Motor neuron (in vitro differentiated cells): ENCODE data around the gene TRIM29. TPM values are rescaled to one million over a fixed set of nuclear protein-coding genes. Genes with fewer than 3 reads are reported as not detected.
"Not testable (repeated sequence)": the region's sequence is repeated elsewhere in the genome, so short reads cannot be mapped to it uniquely, and the experiment has no call there.

Experiments
- ATAC-seq, 8 experiments: fragments of 200-7000 bp; cut with Tn5 transposase; replicated peaks in 6 of 8; 2 replicates each; pipeline ENCODE4 v1.8.0; 2021; ENCODE audit warnings: mild to moderate bottlenecking in 8 of 8, moderate library complexity in 8 of 8
- H3K27ac ChIP-seq, 2 donors: fragments of 250-450 bp; sonication (Bioruptor Pico); 2 replicates each; pipeline ENCODE4 v1.9.0; 2021; ENCODE audit warnings: antibody characterized with exemption in 2 of 2, mild to moderate bottlenecking in 2 of 2, moderate library complexity in 1 of 2
- H3K4me1 ChIP-seq, 2 donors: fragments of 250-450 bp; sonication (Bioruptor Pico); replicated peaks in 1 of 2; 2 replicates each; pipeline ENCODE4 v1.6.1; 2021; ENCODE audit warnings: antibody characterized with exemption in 2 of 2, mild to moderate bottlenecking in 2 of 2, moderate library complexity in 1 of 2
- H3K4me3 ChIP-seq, 5 donors: fragments of 250-450 bp; sonication (Bioruptor Pico); 2 replicates each; pipeline ENCODE4 v1.9.0; 2021; ENCODE audit warnings: antibody characterized with exemption in 5 of 5, mild to moderate bottlenecking in 5 of 5, moderate library complexity in 4 of 5
- WGBS, 10 experiments: fragments of 450-650 bp; shearing (Covaris generic); methylation state at CpG; one replicate each; pipeline ENCODE4 v1.0.0; 2022; 5-methylcytosine and 5-hydroxymethylcytosine counted together
- in situ Hi-C, 9 experiments: fragments of 400-800 bp; cut with MboI; loops; one replicate each; pipeline ENCODE4 v1.15.0; 2021; ENCODE audit warnings: low sequenced_read_pairs in 9 of 9, low pct_unique_long_range_greater_than_20kb in 2 of 9; ENCODE audit not compliant: unreplicated experiment in 9 of 9
- total RNA-seq, 8 experiments: library from RNA; unstranded; fragments of 300-600 nt; gene quantifications; 2 replicates each; pipeline versions ENCODE4 v1.2.3 to v1.2.4, GENCODE V29; 2022

TRIM29 gene
- total RNA-seq, 8 experiments from 2014 or later, result 0.16 to 4.4 (median 0.91) TPM

- peak; percentile 82 to 96 (median 84) for ATAC-seq
- no peak overlapping the region for H3K27ac ChIP-seq
- peak overlapping the region; percentile 20 to 38 (median 33) for H3K4me3 ChIP-seq
- WGBS, 10 experiments, result 20 to 53% (median 22%) methylated on average over 1 to 7 of the region's 71 CpGs; no CpG with 5 or more reads in 7 of the 10 experiments
- in situ Hi-C loops, result loop anchor here in 1 of 9 experiments (25.0 kb wide), 1 partner anchor 118 kb away; no protein-coding TSS in a partner anchor
- H3K4me1 ChIP-seq, result peaks cover 0 to 4% of the 10 kb centered on the region in 2 donors
Measured at GRCh38 chr11:120168960-120169681, 31.2 kb upstream of the TRIM29 start.

- Histone ChIP-seq H3K4me3 (peak overlapping the region; percentile 20 to 38 (median 33)), H3K4me1 (peaks cover 0 to 4% of the 10 kb centered on the region in 2 donors), H3K27ac (no peak overlapping the region)
- WGBS, 10 experiments, result 0 to 100% (median 56%) methylated on average over 1 to 15 of the region's 35 CpGs
- peak in 1 of 8 experiments; percentile 20 for ATAC-seq
- in situ Hi-C loops, result loop anchor here in 1 of 9 experiments (25.0 kb wide), 1 partner anchor 119 kb away; no protein-coding TSS in a partner anchor
Measured at GRCh38 chr11:120168108-120168959, 30.4 kb upstream of the TRIM29 start.

- H3K4me1 ChIP-seq, result peaks cover 0 to 4% of the 10 kb centered on the region in 2 donors
- WGBS, 10 experiments, result 17 to 100% (median 79%) methylated on average over 1 to 10 of the region's 11 CpGs; no CpG with 5 or more reads in 2 of the 10 experiments
- no peak overlapping the region for H3K4me3 ChIP-seq
- in situ Hi-C loops, result loop anchor here in 1 of 9 experiments (25.0 kb wide), 1 partner anchor 120 kb away; no protein-coding TSS in a partner anchor
- ATAC-seq, result no peak
- H3K27ac ChIP-seq, result no peak overlapping the region
Measured at GRCh38 chr11:120167659-120168058, 29.7 kb upstream of the TRIM29 start.

GRCh38 chr11:120160436-120160835, 22.5 kb upstream of the TRIM29 start:
- H3K4me1 ChIP-seq, result no peaks in the 10 kb centered on the region
- no peak overlapping the region for H3K4me3 ChIP-seq
- H3K27ac ChIP-seq, result no peak overlapping the region
- ATAC-seq, result no peak
- 14 to 100% (median 88%) methylated on average over 1 of the region's 1 CpG; no CpG with 5 or more reads in 5 of the 10 experiments for WGBS, 10 experiments
- in situ Hi-C loops, result loop anchor here in 1 of 9 experiments (25.0 kb wide), 1 partner anchor 127 kb away; no protein-coding TSS in a partner anchor

GRCh38 chr11:120153221-120153620, 15.3 kb upstream of the TRIM29 start:
- Histone ChIP-seq H3K4me3 (no peak overlapping the region), H3K27ac (no peak overlapping the region), H3K4me1 (no peaks in the 10 kb centered on the region)
- 0 to 75% (median 33%) methylated on average over 1 to 2 of the region's 2 CpGs; no CpG with 5 or more reads in 3 of the 10 experiments for WGBS, 10 experiments
- no peak for ATAC-seq
- in situ Hi-C loops, result loop anchor here in 1 of 9 experiments (25.0 kb wide), 1 partner anchor 134 kb away; no protein-coding TSS in a partner anchor

GRCh38 chr11:120151536-120151935, 13.6 kb upstream of the TRIM29 start:
- no peak overlapping the region for H3K27ac ChIP-seq
- no peak for ATAC-seq
- H3K4me1 ChIP-seq, result no peaks in the 10 kb centered on the region
- no peak overlapping the region for H3K4me3 ChIP-seq
- WGBS, 10 experiments, result 20 to 100% (median 71%) methylated on average over 1 of the region's 1 CpG; no CpG with 5 or more reads in 4 of the 10 experiments
- in situ Hi-C loops, result loop anchor here in 1 of 9 experiments (25.0 kb wide), 1 partner anchor 136 kb away; no protein-coding TSS in a partner anchor

GRCh38 chr11:120149246-120149645, 11.3 kb upstream of the TRIM29 start:
- in situ Hi-C loops, result no loop called here
- ATAC-seq, result no peak
- H3K27ac ChIP-seq, result no peak overlapping the region
- no peaks in the 10 kb centered on the region for H3K4me1 ChIP-seq
- WGBS, 10 experiments, result 40 to 97% (median 90%) methylated on average over 2 to 3 of the region's 3 CpGs; no CpG with 5 or more reads in 4 of the 10 experiments
- H3K4me3 ChIP-seq, result no peak overlapping the region

- 20 to 66% (median 35%) methylated on average over 1 to 5 of the region's 5 CpGs; no CpG with 5 or more reads in 7 of the 10 experiments for WGBS, 10 experiments
- no peak overlapping the region for H3K27ac ChIP-seq
- H3K4me1 ChIP-seq, result no peaks in the 10 kb centered on the region
- in situ Hi-C loops, result no loop called here
- no peak overlapping the region for H3K4me3 ChIP-seq
- no peak for ATAC-seq
Measured at GRCh38 chr11:120147950-120148270, 10.0 kb upstream of the TRIM29 start.

- Histone ChIP-seq H3K4me1 (no peaks in the 10 kb centered on the region), H3K27ac (no peak overlapping the region), H3K4me3 (no peak overlapping the region)
- in situ Hi-C loops, result no loop called here
- WGBS, 10 experiments, result 51 to 80% (median 77%) methylated on average over 1 to 12 of the region's 17 CpGs; no CpG with 5 or more reads in 6 of the 10 experiments
- peak in 2 of 8 experiments; percentile 41 to 81 for ATAC-seq
Measured at GRCh38 chr11:120147094-120147949, 9.4 kb upstream of the TRIM29 start.

GRCh38 chr11:120146413-120147093, 8.6 kb upstream of the TRIM29 start:
- WGBS, 10 experiments, result 12 to 84% (median 74%) methylated on average over 3 to 13 of the region's 14 CpGs; no CpG with 5 or more reads in 3 of the 10 experiments
- Histone ChIP-seq H3K4me1 (no peaks in the 10 kb centered on the region), H3K4me3 (no peak overlapping the region), H3K27ac (no peak overlapping the region)
- in situ Hi-C loops, result no loop called here
- ATAC-seq, result no peak

GRCh38 chr11:120144501-120144900, 6.6 kb upstream of the TRIM29 start:
- ATAC-seq, result no peak
- Histone ChIP-seq H3K4me1 (no peaks in the 10 kb centered on the region), H3K4me3 (no peak overlapping the region), H3K27ac (no peak overlapping the region)
- WGBS, 10 experiments, result 44 to 93% (median 80%) methylated on average over 3 to 8 of the region's 8 CpGs; no CpG with 5 or more reads in 4 of the 10 experiments
- in situ Hi-C loops, result no loop called here

- 72 to 100% (median 92%) methylated on average over 3 to 10 of the region's 11 CpGs; no CpG with 5 or more reads in 2 of the 10 experiments for WGBS, 10 experiments
- ATAC-seq, in situ Hi-C loops, H3K27ac ChIP-seq, H3K4me1 ChIP-seq, H3K4me3 ChIP-seq: not testable (repeated sequence)
Measured at GRCh38 chr11:120143472-120143871, 5.6 kb upstream of the TRIM29 start.
